ENCODE results near the gene TOX3. TPM values are rescaled to one million over a fixed set of nuclear protein-coding genes. Genes with fewer than 3 reads are reported as not detected.

TOX3 gene
- total RNA-seq, 4 donors from 2014 or later, result 1.7 TPM; not detected in 3

DNA sequence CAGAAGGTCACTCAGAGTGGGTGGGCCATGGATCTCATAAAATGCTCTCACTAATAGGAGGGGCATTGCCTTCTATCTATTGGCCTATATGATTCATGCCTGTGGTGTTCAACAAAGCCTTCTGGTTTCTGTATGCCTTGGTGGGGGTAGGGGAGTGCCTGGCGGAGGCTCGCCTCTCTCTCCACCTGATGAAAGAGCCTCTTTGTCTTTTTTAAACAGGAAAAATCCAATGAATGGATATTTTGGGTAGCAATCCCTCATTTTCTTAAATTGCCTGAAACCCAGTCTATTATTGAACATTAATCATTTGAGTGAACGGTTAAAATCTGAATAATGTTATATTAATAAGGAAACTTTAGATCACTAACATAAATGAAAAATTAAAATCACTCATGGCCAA is 90.6 kb downstream of the TOX3 start:
- 61% methylated on average over 3 of the region's 3 CpGs for WGBS, 2 donors
- Histone ChIP-seq H3K4me3 (no peak overlapping the region), H3K36me3 (no peaks in the 10 kb centered on the region), H3K27me3 (no peaks in the 10 kb centered on the region), H3K27ac (no peak overlapping the region), H3K9me3 (no peaks in the 10 kb centered on the region), H3K4me1 (no peaks in the 10 kb centered on the region)
- DNase-seq (ENCODE audit: low spot score in 2 of 2), result no peak
- TF ChIP-seq EP300 (IDR thresholded peaks at IDR 0.05) (no peak), POLR2A (IDR thresholded peaks at IDR 0.05) (no peak)
- TF ChIP-seq, protein P1, sequence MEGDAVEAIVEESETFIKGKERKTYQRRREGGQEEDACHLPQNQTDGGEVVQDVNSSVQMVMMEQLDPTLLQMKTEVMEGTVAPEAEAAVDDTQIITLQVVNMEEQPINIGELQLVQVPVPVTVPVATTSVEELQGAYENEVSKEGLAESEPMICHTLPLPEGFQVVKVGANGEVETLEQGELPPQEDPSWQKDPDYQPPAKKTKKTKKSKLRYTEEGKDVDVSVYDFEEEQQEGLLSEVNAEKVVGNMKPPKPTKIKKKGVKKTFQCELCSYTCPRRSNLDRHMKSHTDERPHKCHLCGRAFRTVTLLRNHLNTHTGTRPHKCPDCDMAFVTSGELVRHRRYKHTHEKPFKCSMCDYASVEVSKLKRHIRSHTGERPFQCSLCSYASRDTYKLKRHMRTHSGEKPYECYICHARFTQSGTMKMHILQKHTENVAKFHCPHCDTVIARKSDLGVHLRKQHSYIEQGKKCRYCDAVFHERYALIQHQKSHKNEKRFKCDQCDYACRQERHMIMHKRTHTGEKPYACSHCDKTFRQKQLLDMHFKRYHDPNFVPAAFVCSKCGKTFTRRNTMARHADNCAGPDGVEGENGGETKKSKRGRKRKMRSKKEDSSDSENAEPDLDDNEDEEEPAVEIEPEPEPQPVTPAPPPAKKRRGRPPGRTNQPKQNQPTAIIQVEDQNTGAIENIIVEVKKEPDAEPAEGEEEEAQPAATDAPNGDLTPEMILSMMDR (IDR thresholded peaks at IDR 0.05), result no peak

GRCh38 chr16:52455549-52456277 is 91.2 kb downstream of the TOX3 start:
- TF ChIP-seq EP300 (IDR thresholded peaks at IDR 0.05), result no peak
- no peak for TF ChIP-seq POLR2A (IDR thresholded peaks at IDR 0.05)
- TF ChIP-seq, protein P1 (IDR thresholded peaks at IDR 0.05), result no peak
- H3K27ac ChIP-seq, result no peak overlapping the region
- H3K4me1 ChIP-seq, result no peaks in the 10 kb centered on the region
- no peak overlapping the region for H3K4me3 ChIP-seq
- no peak for DNase-seq (ENCODE audit: low spot score in 2 of 2)
- H3K36me3 ChIP-seq, result no peaks in the 10 kb centered on the region
- H3K27me3 ChIP-seq, result no peaks in the 10 kb centered on the region
- no peaks in the 10 kb centered on the region for H3K9me3 ChIP-seq
- WGBS, 2 donors, result 72 to 74% methylated on average over 3 of the region's 3 CpGs

- H3K36me3 ChIP-seq, result no peaks in the 10 kb centered on the region
- H3K27ac ChIP-seq, result no peak overlapping the region
- WGBS, 2 donors, result 74 to 79% methylated on average over 1 of the region's 1 CpG
- H3K9me3 ChIP-seq, result no peaks in the 10 kb centered on the region
- H3K4me1 ChIP-seq, result no peaks in the 10 kb centered on the region
- no peaks in the 10 kb centered on the region for H3K27me3 ChIP-seq
- TF ChIP-seq POLR2A (IDR thresholded peaks at IDR 0.05), result no peak
- TF ChIP-seq, protein P1 (IDR thresholded peaks at IDR 0.05), result no peak
- no peak for TF ChIP-seq EP300 (IDR thresholded peaks at IDR 0.05)
- no peak for DNase-seq (ENCODE audit: low spot score in 2 of 2)
- H3K4me3 ChIP-seq, result no peak overlapping the region
These were observed 93.3 kb downstream of the TOX3 start for GRCh38 chr16:52453644-52454043.

DNA sequence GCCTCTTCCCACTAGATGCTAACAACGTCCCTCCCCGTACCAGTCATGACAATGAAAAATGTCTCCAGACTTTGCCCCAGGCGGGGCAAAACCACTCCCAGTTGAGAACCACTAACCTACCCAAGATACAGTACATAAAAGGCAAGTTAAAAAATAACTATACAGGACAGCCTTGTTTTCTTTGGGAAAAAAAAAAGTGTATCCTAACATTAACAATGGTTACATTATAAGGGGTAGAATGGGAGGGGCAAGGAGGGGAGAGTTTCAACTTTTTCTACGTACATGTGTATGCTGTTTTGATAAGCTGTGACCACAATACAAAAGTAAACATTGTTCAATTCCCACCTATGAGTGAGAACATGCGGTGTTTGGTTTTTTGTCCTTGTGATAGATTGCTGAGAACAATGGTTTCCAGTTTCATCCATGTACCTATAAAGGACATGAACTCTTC is 94.9 kb downstream of the TOX3 start:
- H3K36me3 ChIP-seq, result no peaks in the 10 kb centered on the region
- DNase-seq (ENCODE audit: low spot score in 2 of 2), result no peak
- no peak overlapping the region for H3K27ac ChIP-seq
- no peaks in the 10 kb centered on the region for H3K9me3 ChIP-seq
- H3K4me3 ChIP-seq, result no peak overlapping the region
- TF ChIP-seq, protein P1 (IDR thresholded peaks at IDR 0.05), result no peak
- no peak for TF ChIP-seq EP300 (IDR thresholded peaks at IDR 0.05)
- TF ChIP-seq POLR2A (IDR thresholded peaks at IDR 0.05), result no peak
- H3K4me1 ChIP-seq, result no peaks in the 10 kb centered on the region
- WGBS, 2 donors, result 63 to 74% methylated on average over 5 of the region's 5 CpGs
- H3K27me3 ChIP-seq, result no peaks in the 10 kb centered on the region

- no peaks in the 10 kb centered on the region for H3K4me1 ChIP-seq
- no peak overlapping the region for H3K4me3 ChIP-seq
- DNase-seq (ENCODE audit: low spot score in 2 of 2), result no peak
- H3K36me3 ChIP-seq, result no peaks in the 10 kb centered on the region
- no peak overlapping the region for H3K27ac ChIP-seq
- H3K27me3 ChIP-seq, result no peaks in the 10 kb centered on the region
- H3K9me3 ChIP-seq, result no peaks in the 10 kb centered on the region
- TF ChIP-seq EP300 (IDR thresholded peaks at IDR 0.05), result no peak
- TF ChIP-seq, protein P1 (IDR thresholded peaks at IDR 0.05), result no peak
- no peak for TF ChIP-seq POLR2A (IDR thresholded peaks at IDR 0.05)
- 58 to 62% methylated on average over 6 of the region's 6 CpGs for WGBS, 2 donors
These were observed 96.0 kb downstream of the TOX3 start for GRCh38 chr16:52450916-52451315.
